ENCODE data around the gene ZNF195.
"Not testable (repeated sequence)": the region's sequence is repeated elsewhere in the genome, so short reads cannot be mapped to it uniquely, and the experiment has no call there.

ZNF195 gene

DNA sequence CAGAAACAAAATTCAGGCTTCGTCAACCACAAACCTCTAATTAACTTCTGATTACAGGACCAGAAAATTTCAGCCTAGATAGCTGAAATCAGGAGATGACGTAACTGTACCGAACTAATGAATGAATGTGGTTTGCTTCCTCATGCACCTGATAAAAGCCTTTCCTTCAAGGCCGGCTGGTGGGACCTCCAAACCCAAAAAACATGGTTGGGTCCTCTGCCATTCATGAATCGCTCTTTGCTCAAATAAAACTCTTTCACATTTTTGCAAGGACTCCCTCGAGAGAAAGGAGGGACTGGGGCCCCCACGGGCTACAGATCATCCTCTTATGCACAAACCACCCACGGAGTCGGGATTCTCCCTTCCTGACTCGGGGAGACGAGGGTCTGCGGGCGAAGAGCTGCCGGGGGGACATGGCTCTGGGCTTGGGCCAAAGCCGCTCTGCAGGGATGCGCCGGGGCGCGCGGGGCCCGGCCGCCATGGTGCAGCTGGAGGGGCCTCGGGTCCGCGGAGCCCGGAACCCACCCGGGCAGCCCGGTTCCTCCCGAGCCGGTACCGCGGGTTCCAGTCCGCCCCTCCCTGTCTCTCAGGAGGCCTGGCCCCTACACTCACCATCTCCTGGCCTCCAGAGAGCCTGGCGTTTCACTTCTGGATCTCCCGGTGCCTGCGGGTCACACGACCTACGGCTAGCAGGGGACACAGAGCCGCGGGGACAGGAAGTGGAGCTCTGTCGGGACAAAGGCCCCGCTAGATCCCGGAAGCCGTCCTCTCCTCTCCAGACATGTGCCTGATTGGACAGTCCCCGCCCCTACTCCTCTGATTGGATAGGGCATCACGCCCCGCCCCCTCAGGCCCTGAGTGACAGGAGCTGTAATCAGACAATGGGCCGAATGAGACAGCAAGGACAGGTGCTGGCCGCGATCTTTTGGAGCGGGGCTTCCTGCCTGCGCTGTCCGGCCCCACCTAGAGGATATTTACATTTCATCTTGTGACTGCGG, at the start of gene ZNF195:
ZNF195 (minus strand) TSS at position 721 of the 998 bp plus-strand sequence; CDS start at position 615, 106 bp downstream.
- DNase-seq = peak; percentile 98

DNA sequence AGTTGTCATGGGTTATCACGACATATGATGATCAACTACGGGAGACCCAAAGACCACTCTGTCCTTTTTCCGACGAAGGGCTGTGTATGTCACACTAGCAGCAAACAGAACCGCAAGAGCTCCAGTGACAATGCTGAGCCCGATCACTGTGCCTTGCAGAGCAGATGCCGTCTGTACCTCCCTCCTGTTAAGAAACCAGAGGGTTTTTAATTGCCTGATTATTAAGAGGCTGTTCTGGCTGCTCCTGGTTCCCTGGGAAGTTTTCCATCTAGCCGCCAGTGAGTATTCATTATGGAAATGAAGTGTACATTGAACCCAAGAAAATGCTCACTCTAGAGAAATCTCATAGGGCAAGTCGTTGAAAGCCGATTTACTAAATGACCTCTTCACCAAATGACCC, 49.1 kb upstream of the ZNF195 start:
- not testable (repeated sequence) for DNase-seq

DNA sequence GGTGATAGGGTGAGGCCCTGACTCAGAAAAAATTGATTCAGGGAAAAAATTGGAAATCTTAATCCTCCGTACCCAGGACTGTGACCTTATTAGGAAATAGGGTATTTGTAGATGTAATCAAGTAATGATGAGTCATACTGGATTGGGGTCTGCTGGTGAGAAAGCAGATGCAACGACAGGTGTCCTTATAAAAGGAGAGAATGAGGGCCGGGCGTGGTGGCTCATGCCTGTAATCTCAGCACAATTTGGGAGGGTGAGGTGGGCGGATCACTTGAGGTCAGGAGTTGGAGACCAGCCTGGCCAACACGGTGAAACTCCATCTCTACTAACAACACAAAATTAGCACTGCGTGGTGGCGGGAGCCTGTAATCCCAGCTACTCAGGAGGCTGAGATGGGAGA, 47.6 kb upstream of the ZNF195 start:
- DNase-seq = not testable (repeated sequence)

DNA sequence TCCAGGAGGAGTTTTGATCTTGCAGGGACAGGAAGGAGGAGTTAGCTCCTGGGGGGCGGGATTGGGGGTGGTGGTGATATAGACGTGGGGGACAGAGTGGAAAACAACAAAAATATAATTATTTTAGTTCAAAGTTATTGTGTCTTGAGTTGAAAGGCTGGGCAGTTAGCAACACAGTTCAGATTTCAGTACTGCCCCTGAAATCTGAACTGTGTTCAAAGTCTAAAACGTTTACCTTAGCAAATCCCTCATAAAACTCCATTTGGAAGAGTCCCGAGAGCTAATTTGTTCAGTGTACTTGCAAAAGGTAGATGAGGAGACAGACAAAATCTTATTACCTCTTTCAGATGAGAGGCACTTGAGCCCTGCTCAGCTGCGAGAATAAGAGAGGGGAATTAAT, 45.0 kb upstream of the ZNF195 start:
- DNase-seq = not testable (repeated sequence)

DNA sequence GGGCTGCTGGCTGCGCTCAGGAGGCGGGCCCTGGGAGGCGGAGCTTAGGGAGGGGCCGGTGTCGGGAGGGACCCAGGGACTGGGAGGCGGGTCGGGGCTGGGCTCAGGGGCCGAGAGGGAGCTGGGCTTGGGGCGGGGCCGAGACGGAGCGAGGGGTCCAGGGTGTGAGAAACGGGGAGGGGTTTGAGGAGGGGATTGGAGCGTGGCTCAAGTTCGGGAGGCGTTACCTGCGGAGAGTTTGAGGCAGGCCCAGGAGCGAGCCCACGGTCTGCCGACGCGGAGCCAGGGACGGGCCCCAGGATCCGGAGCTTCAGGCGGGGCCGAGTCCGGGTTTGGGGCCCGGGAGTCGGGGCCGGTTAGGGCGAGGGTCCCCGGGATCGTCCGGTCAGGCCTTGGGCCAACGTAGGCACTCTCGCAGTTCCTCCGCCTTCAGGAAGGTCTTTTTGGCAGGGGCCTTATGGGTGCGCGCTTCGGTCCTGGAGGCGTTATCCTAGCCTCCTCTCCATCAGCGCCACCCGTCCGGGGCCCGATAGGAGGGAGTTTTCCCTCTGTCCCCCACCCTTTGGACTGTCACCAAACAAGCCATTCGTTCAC, 44.3 kb upstream of the ZNF195 start:
- DNase-seq = not testable (repeated sequence)

DNA sequence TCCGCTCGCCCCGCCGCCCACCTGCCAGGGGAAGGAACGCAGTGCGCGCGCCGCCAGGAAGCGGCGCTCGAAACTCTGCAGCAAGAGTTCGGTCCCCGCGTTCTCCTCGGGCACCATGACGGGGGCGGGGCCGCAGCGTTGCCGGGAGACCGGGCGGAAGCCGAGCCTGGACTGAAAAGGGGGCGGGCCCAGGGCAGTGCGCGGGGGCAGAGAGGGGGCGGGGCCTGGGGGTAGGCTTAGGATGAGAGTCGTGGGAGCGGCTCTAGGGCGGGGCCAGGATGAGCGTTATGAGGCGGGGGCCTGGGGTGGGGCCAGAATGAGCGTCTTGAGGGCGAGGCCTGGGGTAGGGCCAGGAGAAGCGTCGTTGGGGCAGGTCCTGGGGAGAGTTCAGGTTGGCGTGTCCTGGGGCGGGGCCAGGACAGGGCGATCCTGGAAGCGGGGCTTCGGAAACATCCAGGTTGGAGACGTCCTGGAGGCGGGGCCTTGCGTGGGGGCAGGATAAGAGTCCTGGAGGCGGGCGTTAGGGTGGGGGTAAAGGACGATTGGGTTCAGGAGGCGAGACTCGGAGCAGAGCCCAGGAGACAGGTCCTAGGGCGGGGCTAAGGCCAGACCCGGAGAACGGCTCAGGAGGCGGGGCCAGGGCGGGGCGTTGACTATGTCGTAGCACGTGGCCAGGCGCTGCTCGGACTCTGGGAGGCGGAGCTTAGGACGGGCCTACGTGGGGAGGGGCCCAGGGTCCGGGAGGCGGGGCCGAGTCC, 43.6 kb upstream of the ZNF195 start:
- DNase-seq = peak; percentile 97

DNA sequence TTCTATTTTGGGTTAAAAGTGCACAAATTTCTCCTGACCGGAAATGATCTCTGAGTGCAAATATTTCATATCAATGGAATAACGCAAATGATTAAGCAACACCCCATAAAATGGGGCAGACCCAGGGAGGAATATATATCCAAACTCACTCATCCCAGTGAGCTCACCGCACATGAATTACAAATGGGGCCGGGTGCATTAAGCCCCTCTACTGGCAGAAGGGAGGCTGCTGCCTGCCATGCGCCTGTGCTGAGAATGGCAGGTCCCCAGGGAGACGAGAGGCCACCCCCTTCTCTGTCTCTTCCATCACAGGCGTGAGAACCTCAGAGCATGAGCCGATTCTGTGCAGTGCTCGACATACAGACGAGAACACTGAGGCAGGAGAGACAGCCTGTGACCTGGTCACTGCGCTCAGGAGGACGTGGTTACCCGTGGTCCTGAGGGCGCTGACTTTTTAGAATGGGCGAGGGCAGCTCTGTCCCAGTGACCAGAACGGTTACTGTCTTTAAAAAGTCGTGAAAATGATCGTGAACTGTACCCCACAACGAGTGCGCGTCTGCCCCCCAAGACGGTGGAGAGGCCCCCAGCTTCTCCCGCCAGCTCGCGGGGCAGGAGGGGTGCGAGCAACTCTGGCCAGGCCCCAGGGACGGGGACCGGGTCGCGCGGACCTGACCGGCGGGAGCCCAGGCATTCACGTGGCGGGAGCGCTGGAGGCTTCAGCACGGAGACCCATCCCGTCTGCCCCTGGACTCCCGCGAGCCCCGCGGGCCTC, 42.8 kb upstream of the ZNF195 start:
- peak; percentile 21 for DNase-seq

DNA sequence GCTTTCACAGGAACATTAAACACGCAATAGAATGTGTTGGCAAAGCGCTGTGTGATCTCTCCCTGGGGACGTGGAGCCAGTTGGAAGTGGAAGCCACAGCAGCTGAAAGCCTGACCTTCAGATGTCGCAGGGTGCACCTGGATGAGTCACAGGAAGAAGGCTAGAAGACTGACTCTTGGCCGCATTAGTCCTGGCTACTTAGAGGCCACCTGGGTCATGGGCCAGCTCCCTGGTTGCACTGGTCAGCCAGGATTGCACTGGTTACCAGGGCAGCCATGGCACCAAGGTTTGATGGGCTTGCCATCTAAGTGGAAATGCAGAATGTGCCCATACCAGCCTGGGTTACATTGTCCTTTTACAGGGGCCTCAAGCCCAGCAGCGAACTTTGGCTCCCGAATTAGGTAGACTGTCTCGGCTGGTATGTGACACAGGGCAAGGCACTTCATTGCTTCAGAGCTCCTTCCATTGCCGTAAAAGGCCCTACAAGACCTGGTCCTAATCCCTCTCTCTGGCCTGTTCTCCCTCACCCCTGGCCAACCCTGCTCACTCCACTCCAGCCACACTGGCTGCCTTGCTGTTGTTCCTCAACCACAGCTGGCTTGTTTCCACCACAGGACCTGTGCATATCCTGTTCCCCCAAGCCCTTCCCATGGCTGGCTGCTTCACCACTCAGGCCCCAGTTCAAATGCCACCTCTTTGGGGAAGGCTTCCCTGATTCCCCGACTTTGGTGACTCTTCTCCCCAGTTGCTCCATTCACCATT, 41.5 kb upstream of the ZNF195 start:
- DNase-seq = not testable (repeated sequence)

DNA sequence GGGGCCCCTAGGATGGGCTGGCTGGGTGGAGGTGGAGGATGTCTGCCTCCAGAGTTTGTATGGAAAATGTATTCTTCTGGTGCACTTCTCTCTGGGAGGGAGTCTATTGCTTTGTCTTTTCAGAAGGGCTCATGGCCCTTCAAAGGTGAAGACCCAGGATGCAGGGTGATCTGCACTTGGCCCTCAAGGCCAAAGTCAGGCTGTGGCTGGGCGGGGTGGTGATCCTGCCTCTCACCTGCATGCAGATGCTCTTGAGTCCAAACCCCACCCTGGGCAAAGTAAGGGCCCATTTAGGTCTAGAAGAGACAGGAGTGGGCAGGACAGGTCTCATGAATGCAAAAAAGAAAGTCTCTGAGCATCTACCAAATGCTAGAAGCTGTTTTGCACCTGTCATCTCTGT, 40.5 kb upstream of the ZNF195 start:
- DNase-seq = not testable (repeated sequence)

DNA sequence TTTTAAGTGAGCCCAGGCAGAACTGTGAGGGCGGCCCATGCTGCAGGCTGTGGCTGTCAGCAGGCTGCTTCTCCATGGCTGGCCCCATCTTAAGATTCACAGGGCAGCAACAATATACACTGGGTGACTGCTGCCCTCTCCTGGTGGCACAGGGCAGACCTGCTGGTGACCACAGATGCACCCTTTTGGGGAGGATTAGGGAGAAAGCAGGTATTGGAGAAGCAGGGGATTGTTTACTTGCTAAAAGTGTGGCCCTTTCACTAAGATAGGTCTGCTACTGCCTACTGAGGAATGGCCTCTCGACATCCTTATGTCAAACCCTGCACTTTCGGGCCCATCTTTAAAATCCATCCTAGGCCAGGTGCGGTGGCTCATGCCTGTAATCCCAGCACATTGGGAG, 38.1 kb upstream of the ZNF195 start:
- DNase-seq = peak; percentile 65

DNA sequence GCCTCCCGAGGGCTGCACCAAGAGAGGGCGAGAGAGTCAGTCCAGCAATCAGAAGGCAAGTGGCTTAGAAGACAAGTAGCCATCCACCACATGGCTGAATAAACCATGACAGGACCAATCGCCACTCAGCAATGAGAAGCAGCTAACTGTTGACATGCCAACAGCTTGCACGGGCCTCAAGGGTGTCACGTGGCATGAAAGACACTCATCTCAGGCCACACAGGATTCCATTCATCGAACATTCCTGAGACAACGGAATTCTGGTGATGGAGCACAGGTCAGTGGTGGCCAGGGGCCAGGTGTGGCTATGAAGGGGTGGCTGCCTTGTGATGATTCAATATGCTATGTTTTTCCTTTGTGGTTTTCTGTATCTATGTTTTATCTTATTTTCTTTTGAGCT, 36.4 kb upstream of the ZNF195 start:
- DNase-seq = not testable (repeated sequence)

DNA sequence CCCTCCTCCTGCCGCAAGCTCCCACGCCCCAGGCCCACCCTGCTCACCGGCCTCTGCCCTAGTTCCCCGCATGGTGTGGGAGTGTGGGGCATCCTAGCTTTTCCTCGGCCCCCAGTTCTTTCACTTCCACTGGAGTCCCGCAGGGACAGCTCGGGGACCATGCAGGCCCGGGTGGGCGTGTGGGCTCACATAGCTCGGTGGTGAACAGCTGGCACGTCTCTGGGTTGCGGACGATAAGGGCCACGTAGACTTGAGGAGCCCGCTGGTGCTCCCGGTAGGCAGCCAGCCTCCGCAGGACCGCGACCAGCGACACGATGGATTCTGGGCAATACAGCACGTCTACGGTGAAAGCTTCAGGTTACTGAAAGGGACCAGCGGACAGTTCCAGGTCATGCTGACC, 34.7 kb upstream of the ZNF195 start:
- DNase-seq = not testable (repeated sequence)

DNA sequence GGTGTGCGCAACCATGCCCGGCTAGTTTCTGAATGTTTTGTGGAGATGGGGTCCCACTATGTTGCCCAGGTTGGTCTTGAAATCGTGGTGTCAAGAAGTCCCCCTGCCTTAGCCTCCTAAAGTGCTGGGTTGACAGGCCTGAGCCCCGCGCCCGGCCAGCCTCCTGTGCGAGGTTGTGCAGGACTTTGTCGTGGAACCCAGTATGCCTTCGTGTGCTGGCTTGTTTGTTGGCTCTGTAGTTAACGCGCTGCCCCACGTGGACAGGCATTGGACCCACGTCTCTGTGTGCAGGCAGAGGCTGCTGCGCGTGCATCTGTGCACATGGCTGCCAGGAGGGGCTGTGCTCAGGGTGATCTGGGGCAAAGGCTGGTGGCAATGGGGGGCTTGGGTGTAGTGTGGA, 33.9 kb upstream of the ZNF195 start:
- DNase-seq = no peak

DNA sequence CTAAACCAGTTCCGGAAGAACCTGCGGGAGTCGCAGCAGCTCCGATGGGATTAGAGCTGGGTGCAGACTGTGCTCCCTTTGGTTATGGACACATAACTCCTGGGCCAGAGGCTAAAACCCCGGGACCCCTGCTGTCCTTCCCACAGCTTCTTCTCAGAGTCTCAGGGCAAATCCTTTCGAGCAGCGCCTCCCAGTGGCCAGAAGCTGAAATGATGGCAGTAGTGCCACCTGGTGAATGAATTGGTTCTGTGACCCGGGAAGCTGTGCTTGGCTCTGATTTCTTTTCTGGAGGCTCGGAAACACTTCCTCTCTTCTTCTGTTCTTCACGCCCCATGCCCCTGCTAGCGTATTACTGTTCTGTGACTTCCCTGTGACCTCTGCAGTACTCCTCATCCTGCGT, 29.8 kb upstream of the ZNF195 start:
- DNase-seq = peak; percentile 77

DNA sequence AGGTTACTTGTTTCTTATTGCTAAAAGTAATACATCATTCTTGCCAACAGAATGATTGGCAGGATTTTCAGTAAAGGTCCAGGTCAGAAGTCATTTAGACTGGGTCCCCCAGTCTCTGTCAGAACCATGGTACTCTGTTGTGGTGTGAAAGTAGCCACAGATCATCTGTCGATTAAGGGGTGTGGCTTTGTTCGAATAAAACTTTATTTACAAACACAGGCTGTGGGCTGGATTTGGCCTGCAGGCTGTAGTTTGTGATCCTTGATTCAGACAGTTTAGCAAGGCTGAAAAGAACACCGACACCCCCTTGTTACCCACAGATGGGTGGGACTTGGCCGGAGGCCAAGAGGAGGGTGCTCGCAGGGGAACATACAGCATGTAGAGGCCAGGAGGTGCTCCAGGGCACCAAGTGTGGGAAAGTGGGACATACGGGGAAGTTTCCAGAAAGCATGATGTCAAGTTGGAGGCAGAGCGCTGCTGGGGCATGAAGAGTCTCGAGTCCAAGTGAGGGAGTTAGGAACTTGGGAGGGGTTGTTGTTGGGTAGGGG, 29.2 kb upstream of the ZNF195 start:
- not testable (repeated sequence) for DNase-seq

DNA sequence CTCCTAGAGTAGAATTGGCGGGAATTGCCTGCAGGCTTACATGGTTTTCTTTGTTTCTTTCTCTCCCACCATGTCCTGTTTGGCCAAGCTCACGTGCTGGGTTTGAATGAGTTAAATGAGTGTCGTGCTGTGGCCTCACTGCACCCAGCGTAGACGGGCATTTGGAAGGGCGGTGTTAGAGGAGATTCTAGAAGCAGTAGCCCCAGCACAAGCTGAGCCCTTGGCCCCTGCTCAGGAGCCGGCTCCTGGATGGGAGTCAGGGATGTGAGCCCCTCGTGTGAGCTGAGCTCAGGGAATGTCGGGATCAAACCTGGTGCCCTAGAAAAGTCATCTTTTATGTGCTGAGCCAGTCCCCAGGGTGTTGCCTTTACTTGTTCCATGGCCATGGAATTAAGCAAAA, 28.0 kb upstream of the ZNF195 start:
- not testable (repeated sequence) for DNase-seq

DNA sequence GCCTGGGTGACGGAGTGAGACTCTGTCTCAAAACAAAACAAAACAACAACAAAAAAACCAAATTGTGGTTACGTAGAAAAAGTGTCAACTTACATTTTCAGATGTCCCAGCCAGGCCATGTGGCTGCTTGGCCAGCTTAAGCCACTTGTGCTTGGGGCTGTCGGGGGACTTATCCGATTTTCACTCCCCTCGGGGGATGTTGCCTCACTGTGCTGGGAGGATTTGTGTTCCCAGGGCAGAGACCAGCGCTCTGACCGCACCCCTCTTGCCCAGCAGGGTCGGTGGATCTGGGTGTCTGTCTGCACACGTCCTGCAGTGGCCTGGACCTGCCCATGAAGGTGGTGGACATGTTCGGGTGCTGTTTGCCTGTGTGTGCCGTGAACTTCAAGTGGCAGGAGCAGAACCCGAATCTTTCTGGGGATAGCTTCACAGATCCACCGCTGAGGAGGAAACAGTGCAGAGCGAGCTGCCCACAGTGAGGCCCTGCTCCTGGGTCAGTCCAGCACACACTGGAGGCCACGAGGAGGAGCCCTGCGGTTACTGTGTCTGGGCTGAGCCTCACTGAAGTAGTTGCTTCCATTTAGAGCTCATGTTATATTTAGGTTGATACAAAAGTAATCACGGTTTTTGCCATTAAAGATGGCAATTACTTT, 27.4 kb upstream of the ZNF195 start:
- not testable (repeated sequence) for DNase-seq

DNA sequence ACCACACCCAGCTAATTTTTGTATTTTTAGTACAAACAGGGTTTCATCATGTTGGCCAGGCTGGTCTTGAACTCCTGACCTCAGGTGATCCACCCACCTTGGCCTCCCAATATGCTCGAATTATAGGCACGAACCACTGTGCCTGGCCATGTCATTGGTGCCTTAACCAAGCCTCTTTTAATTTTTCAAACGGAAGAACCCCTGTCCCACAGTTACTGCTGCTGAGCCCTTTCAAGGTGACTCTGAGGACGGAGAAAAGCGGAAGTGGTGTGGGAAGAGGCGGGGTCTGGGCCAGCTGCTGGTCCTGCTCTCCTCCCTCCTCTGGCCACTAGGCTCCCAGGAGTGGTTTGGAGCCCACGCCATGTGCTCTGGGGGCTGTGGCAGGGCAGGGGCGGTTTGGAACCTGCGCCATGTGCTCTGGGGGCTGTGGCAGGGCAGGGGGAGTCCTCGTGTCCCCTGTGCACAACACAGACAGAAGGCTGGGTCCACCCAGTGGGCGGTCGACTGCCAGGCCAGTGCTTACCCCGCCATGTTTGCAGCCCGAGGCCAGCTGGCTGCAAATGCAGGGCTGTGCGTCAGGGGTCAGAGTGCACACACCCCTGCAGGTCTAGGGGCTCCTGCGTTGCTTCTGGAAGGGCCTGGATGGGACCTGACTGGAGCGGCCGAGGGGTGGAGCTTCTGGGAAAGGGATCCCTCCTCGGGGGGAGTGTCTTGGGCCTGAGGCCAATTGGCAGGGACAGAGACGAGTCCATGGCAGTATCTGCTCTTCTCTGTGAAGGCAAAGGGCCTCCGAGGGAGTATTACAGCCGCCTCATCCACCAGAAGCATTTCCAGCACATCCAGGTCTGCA, 25.4 kb upstream of the ZNF195 start:
- not testable (repeated sequence) for DNase-seq

DNA sequence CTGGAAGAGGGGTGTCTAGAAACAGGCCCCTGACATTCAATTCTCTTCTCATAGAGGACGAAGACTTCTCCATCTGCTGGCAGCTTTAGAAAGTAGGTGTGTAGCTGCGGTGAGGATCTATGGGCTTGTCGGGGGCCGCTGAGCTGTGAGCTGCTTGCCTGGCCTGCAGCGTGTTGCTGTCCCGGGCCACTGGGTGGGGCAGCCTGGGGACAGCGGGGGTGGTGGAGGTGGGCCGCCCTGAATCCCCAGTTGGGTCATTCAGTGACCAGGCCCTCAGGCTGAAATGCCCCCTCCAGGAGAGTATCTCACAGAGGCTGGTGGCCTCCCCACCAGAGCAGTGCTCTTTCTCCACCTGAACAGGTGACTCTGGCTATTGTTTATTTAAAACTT, 23.9 kb upstream of the ZNF195 start:
- DNase-seq = not testable (repeated sequence)

Data from stimulated activated CD4-positive, alpha-beta T cell treated with anti-CD3 and anti-CD28 coated beads, Interleukin-4, amount 100 ng/mL, for 1 hour (primary cell).